Vagina (tissue), 2 donors: ENCODE results near the gene KCND2.

Source experiments
- POLR2A ChIP-seq, 2 donors: fragments of 450-650 bp; IDR thresholded peaks; one replicate each; pipeline ENCODE4 v1.6.1; 2017; ENCODE audit warnings: antibody characterized with exemption in 2 of 2, mild to moderate bottlenecking in 2 of 2, moderate library complexity in 2 of 2
- POLR2AphosphoS5 ChIP-seq, 2 donors: sonication (generic); formaldehyde crosslinking; IDR thresholded peaks; one replicate each; pipeline ENCODE4 v1.9.0; 2017; ENCODE audit warnings: antibody characterized with exemption in 2 of 2, mild to moderate bottlenecking in 2 of 2, low read depth in 1 of 2; ENCODE audit not compliant: insufficient read depth in 1 of 2
- TF ChIP-seq, protein P1 (sequence below), 3 experiments: fragments of 450-650 bp in 2 of 3; fragments of 200-600 bp in 1 of 3; sonication (generic) in 1 of 3; IDR thresholded peaks; one replicate each; pipeline ENCODE4 v1.5.1; 2017 to 2019; ENCODE audit warnings: antibody characterized with exemption in 3 of 3, mild to moderate bottlenecking in 2 of 3, moderate library complexity in 2 of 3

DNA sequence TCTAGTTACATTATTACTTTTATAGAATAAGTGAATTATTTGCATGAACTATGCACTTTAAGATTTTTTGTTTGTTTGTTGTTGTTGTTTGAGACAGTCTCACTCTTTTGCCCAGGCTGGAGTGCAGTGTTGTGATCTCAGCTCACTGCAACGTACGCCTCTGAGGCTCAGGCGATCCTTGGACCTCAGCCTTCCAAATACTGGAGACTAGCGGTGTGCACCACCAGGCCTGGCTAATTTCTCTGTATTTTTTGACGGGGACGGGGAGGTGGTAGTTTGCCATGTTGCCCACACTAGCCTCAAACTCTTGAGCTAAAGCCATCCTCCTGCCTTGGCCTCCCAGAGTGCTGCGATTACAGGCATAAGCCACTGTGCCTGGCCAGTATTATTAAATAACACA lies 29.2 kb downstream of the KCND2 start:
- TF ChIP-seq, protein P1, sequence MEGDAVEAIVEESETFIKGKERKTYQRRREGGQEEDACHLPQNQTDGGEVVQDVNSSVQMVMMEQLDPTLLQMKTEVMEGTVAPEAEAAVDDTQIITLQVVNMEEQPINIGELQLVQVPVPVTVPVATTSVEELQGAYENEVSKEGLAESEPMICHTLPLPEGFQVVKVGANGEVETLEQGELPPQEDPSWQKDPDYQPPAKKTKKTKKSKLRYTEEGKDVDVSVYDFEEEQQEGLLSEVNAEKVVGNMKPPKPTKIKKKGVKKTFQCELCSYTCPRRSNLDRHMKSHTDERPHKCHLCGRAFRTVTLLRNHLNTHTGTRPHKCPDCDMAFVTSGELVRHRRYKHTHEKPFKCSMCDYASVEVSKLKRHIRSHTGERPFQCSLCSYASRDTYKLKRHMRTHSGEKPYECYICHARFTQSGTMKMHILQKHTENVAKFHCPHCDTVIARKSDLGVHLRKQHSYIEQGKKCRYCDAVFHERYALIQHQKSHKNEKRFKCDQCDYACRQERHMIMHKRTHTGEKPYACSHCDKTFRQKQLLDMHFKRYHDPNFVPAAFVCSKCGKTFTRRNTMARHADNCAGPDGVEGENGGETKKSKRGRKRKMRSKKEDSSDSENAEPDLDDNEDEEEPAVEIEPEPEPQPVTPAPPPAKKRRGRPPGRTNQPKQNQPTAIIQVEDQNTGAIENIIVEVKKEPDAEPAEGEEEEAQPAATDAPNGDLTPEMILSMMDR (IDR thresholded peaks at IDR 0.05), result no peak
- no peak for TF ChIP-seq POLR2AphosphoS5 (IDR thresholded peaks at IDR 0.05; ENCODE audit: insufficient read depth in 1 of 2, low read depth in 1 of 2)
- TF ChIP-seq POLR2A (IDR thresholded peaks at IDR 0.05), result no peak
